OCI-LY1 (cell line): ENCODE data around the gene NIPSNAP2.

ENCODE experiments used
- EZH2 ChIP-seq: fragments of 200-600 bp; sonication (generic), shearing (Covaris generic); IDR thresholded peaks from 2 replicates; pipeline ENCODE4 v1.8.0; 2017; ENCODE audit warnings: borderline replicate concordance, mixed run types, mild to moderate bottlenecking, antibody characterized with exemption, low read length, moderate library complexity, mixed read lengths
- TF ChIP-seq, protein P1 (sequence below): fragments of 200-600 bp; sonication (generic), shearing (Covaris generic); IDR thresholded peaks from 2 replicates; pipeline ENCODE4 v1.5.1; 2017; ENCODE audit warnings: mild to moderate bottlenecking, antibody characterized with exemption, low read length, moderate library complexity, mixed read lengths

DNA sequence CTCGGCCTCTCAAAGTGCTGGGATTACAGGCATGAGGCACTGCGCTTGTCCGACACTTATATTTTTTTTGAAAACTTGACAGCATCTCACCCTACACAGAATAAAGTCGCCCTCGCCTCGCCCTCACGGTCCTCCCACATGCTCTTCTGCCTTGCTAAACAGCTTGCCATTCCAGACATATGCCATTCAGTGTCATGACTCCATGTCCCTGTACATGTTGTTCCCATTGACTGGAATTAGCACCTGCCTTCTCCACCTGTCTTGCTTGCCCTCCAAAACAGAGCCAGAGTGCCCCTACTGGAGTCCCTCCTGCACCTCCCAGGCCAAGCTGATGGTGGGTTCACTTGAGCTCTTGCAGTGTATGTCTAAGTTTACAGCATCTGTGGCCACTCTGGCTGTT is 6.2 kb downstream of the NIPSNAP2 start:
- TF ChIP-seq, protein P1, sequence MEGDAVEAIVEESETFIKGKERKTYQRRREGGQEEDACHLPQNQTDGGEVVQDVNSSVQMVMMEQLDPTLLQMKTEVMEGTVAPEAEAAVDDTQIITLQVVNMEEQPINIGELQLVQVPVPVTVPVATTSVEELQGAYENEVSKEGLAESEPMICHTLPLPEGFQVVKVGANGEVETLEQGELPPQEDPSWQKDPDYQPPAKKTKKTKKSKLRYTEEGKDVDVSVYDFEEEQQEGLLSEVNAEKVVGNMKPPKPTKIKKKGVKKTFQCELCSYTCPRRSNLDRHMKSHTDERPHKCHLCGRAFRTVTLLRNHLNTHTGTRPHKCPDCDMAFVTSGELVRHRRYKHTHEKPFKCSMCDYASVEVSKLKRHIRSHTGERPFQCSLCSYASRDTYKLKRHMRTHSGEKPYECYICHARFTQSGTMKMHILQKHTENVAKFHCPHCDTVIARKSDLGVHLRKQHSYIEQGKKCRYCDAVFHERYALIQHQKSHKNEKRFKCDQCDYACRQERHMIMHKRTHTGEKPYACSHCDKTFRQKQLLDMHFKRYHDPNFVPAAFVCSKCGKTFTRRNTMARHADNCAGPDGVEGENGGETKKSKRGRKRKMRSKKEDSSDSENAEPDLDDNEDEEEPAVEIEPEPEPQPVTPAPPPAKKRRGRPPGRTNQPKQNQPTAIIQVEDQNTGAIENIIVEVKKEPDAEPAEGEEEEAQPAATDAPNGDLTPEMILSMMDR = no peak
- no peak for TF ChIP-seq EZH2
